DMS79 (cell line): ENCODE measurements around the gene AP1S3.
A peak's percentile ranks its signal among the peaks of the same experiment; 100 is the strongest.
"Not testable (repeated sequence)": the region's sequence is repeated elsewhere in the genome, so short reads cannot be mapped to it uniquely, and the experiment has no call there.

Source experiments
- DNase-seq: peaks from one replicate; lab custom pipeline; 2025; lab: John Stamatoyannopoulos, UW

The AP1S3 gene

GRCh38 chr2:223801736-223802135 lies 35.6 kb downstream of the AP1S3 start:
- DNase-seq: no peak

- no peak for DNase-seq
These were observed 36.5 kb downstream of the AP1S3 start for GRCh38 chr2:223800908-223801307.

- no peak for DNase-seq
These were observed 39.3 kb downstream of the AP1S3 start for GRCh38 chr2:223797811-223798721.

- no peak for DNase-seq
These were observed 40.3 kb downstream of the AP1S3 start for GRCh38 chr2:223797037-223797436.

- no peak for DNase-seq
These were observed 48.0 kb downstream of the AP1S3 start for GRCh38 chr2:223789423-223789822.

GRCh38 chr2:223788826-223789225 lies 48.6 kb downstream of the AP1S3 start:
- DNase-seq: no peak

- not testable (repeated sequence) for DNase-seq
These were observed 49.3 kb downstream of the AP1S3 start for GRCh38 chr2:223788106-223788505.

GRCh38 chr2:223787358-223787757 lies 50.0 kb downstream of the AP1S3 start:
- no peak for DNase-seq

GRCh38 chr2:223786943-223787342 lies 50.4 kb downstream of the AP1S3 start:
- DNase-seq: no peak

- DNase-seq: no peak
These were observed 51.1 kb downstream of the AP1S3 start for GRCh38 chr2:223786236-223786635.

GRCh38 chr2:223784221-223784772 lies 53.1 kb downstream of the AP1S3 start:
- DNase-seq: no peak

GRCh38 chr2:223782629-223783028 lies 54.8 kb downstream of the AP1S3 start:
- DNase-seq: no peak

GRCh38 chr2:223781560-223781959 lies 55.8 kb downstream of the AP1S3 start:
- DNase-seq: no peak

- DNase-seq: no peak
These were observed 57.5 kb downstream of the AP1S3 start for GRCh38 chr2:223779877-223780276.

- no peak for DNase-seq
These were observed 63.2 kb downstream of the AP1S3 start for GRCh38 chr2:223774193-223774592.

GRCh38 chr2:223772363-223772762 lies 65.0 kb downstream of the AP1S3 start:
- DNase-seq: no peak

GRCh38 chr2:223771475-223771874 lies 65.9 kb downstream of the AP1S3 start:
- DNase-seq: no peak

- no peak for DNase-seq
These were observed 69.2 kb downstream of the AP1S3 start for GRCh38 chr2:223768179-223768578.

GRCh38 chr2:223767341-223767740 lies 70.0 kb downstream of the AP1S3 start:
- no peak for DNase-seq

GRCh38 chr2:223765221-223765785 lies 72.1 kb downstream of the AP1S3 start:
- DNase-seq: no peak

GRCh38 chr2:223764796-223765195 lies 72.6 kb downstream of the AP1S3 start:
- DNase-seq: no peak

GRCh38 chr2:223762853-223763252 lies 74.5 kb downstream of the AP1S3 start:
- peak; percentile 76 for DNase-seq

- not testable (repeated sequence) for DNase-seq
These were observed 75.6 kb downstream of the AP1S3 start for GRCh38 chr2:223761746-223762145.
